Osteoblast (primary cell): Measurements from ENCODE around the gene HMGB3. TPM values are rescaled to one million over a fixed set of nuclear protein-coding genes. Genes with fewer than 3 reads are reported as not detected.
"Not testable (repeated sequence)": the region's sequence is repeated elsewhere in the genome, so short reads cannot be mapped to it uniquely, and the experiment has no call there.

Source experiments
- DNase-seq: peaks from one replicate; pipeline ENCODE4 v3.0.0; 2011; ENCODE audit warnings: low spot score, mixed read lengths; ENCODE audit not compliant: insufficient read length; ENCODE audit errors: missing footprints
- H2AFZ ChIP-seq: 2 replicates; pipeline ENCODE4 v1.6.0; 2011; ENCODE audit warnings: mild to moderate bottlenecking, low read length
- H3K27ac ChIP-seq: 2 replicates; pipeline ENCODE4 v1.5.1; 2011; ENCODE audit warnings: mild to moderate bottlenecking, low read depth, low read length, moderate library complexity
- H3K27me3 ChIP-seq: 2 replicates; pipeline ENCODE4 v1.6.0; 2012; ENCODE audit warnings: mild to moderate bottlenecking, control low read depth, inconsistent platforms, low read length, moderate library complexity; ENCODE audit not compliant: insufficient read depth
- H3K36me3 ChIP-seq: 2 replicates; pipeline ENCODE4 v1.5.1; 2011; ENCODE audit warnings: mild to moderate bottlenecking, low read length, control low read depth, moderate library complexity; ENCODE audit not compliant: insufficient read depth
- H3K4me1 ChIP-seq: 2 replicates; pipeline ENCODE4 v1.5.1; 2011; ENCODE audit warnings: mild to moderate bottlenecking, low read length, control low read depth, moderate library complexity; ENCODE audit not compliant: insufficient read depth
- H3K4me2 ChIP-seq: 2 replicates; pipeline ENCODE4 v1.6.0; 2011; ENCODE audit warnings: mild to moderate bottlenecking, low read length; ENCODE audit not compliant: insufficient read depth
- H3K4me3 ChIP-seq: fragments of 200-600 bp; sonication (generic); 3 replicates; pipeline ENCODE4 v1.5.1; 2012; ENCODE audit warnings: mild to moderate bottlenecking, low read length, inconsistent platforms; ENCODE audit not compliant: insufficient read depth
- H3K79me2 ChIP-seq: 2 replicates; pipeline ENCODE4 v1.6.0; 2012; ENCODE audit warnings: mild to moderate bottlenecking, low read length, control low read depth, inconsistent platforms; ENCODE audit not compliant: insufficient read depth
- H3K9me3 ChIP-seq: 2 replicates; pipeline ENCODE4 v1.5.1; 2011; ENCODE audit warnings: low read depth, low read length, control low read depth
- H4K20me1 ChIP-seq: 2 replicates; pipeline ENCODE4 v1.6.0; 2012; ENCODE audit warnings: mild to moderate bottlenecking, low read length, control low read depth; ENCODE audit not compliant: insufficient read depth
- total RNA-seq: library from RNA; depleted of rRNA; stranded (reverse); fragments of >200 nt; gene quantifications from 2 replicates; pipeline ENCODE4 v1.2.3, GENCODE V29; 2012
- TF ChIP-seq, protein P1 (sequence below): IDR thresholded peaks from 2 replicates; pipeline ENCODE4 v1.5.1; 2011; ENCODE audit warnings: mild to moderate bottlenecking, low read depth, low read length, moderate library complexity; ENCODE audit errors: extremely low read depth

Gene HMGB3
- total RNA-seq, 1 donor = 10.5 TPM

DNA sequence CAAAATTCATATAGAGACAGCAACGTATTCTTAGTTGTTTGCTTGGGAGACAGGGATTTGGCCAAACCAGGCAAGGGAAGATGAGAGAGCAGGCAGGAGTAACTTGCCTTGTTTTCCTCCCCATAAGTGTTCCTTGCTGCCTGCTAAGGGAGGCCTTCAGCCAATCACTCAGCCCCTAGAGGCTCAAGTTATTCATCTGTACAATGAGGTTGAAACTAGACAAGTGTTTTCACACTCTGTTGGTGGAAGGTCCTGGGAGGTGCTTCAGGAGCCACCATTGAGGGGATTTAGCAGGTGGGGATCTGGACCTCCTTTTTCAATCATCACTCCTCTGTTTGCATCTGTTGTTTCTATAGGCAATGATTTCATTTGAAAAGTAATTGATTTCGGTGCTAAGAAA, 23.6 kb upstream of the HMGB3 start:
- no peak overlapping the region for H3K4me3 ChIP-seq
- no peak overlapping the region for H3K4me2 ChIP-seq
- no peaks in the 10 kb centered on the region for H3K27me3 ChIP-seq
- no peak for DNase-seq
- no peaks in the 10 kb centered on the region for H3K4me1 ChIP-seq
- no peaks in the 10 kb centered on the region for H3K79me2 ChIP-seq
- no peaks in the 10 kb centered on the region for H3K36me3 ChIP-seq
- H3K27ac ChIP-seq = no peak overlapping the region
- H2AFZ ChIP-seq = no peak overlapping the region
- H3K9me3 ChIP-seq = no peaks in the 10 kb centered on the region
- TF ChIP-seq, protein P1, sequence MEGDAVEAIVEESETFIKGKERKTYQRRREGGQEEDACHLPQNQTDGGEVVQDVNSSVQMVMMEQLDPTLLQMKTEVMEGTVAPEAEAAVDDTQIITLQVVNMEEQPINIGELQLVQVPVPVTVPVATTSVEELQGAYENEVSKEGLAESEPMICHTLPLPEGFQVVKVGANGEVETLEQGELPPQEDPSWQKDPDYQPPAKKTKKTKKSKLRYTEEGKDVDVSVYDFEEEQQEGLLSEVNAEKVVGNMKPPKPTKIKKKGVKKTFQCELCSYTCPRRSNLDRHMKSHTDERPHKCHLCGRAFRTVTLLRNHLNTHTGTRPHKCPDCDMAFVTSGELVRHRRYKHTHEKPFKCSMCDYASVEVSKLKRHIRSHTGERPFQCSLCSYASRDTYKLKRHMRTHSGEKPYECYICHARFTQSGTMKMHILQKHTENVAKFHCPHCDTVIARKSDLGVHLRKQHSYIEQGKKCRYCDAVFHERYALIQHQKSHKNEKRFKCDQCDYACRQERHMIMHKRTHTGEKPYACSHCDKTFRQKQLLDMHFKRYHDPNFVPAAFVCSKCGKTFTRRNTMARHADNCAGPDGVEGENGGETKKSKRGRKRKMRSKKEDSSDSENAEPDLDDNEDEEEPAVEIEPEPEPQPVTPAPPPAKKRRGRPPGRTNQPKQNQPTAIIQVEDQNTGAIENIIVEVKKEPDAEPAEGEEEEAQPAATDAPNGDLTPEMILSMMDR = no peak
- no peaks in the 10 kb centered on the region for H4K20me1 ChIP-seq

- Histone ChIP-seq H3K27ac (no peak overlapping the region), H3K4me3 (no peak overlapping the region), H3K9me3 (no peaks in the 10 kb centered on the region), H3K36me3 (no peaks in the 10 kb centered on the region), H3K79me2 (no peaks in the 10 kb centered on the region), H4K20me1 (no peaks in the 10 kb centered on the region), H3K27me3 (no peaks in the 10 kb centered on the region), H3K4me2 (no peak overlapping the region), H2AFZ (no peak overlapping the region), H3K4me1 (no peaks in the 10 kb centered on the region)
- TF ChIP-seq, protein P1 = no peak
- no peak for DNase-seq
Measured at GRCh38 chrX:150961631-150962030, 21.5 kb upstream of the HMGB3 start.

DNA sequence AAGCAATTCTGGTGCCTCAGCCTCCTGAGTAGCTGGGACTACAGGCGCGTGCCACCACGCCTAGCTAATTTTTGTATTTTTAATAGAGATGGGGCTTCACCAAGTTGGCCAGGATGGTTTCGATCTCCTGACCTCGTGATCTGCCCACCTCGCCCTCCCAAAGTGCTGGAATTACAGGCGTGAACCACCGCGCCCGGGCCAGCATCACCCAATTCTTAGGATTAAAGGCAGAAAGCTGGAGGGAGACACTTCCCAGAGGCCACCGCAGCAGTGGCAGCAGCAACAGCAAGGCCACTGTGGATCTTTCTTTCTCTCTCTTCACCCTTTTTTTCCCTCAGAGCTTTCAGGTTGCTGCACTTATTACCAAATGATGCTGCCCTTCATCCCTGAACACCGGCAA, 18.7 kb upstream of the HMGB3 start:
- H3K4me1 ChIP-seq, H4K20me1 ChIP-seq, H3K4me2 ChIP-seq, H3K27me3 ChIP-seq, H3K36me3 ChIP-seq, H3K4me3 ChIP-seq, H3K9me3 ChIP-seq, DNase-seq, H3K27ac ChIP-seq, H3K79me2 ChIP-seq, H2AFZ ChIP-seq: not testable (repeated sequence)

- H3K27me3 ChIP-seq = peaks cover 4% of the 10 kb centered on the region
- no peaks in the 10 kb centered on the region for H3K4me1 ChIP-seq
- H3K4me3 ChIP-seq = no peak overlapping the region
- H3K79me2 ChIP-seq = no peaks in the 10 kb centered on the region
- TF ChIP-seq, protein P1 = no peak
- no peak for DNase-seq
- no peaks in the 10 kb centered on the region for H3K9me3 ChIP-seq
- no peaks in the 10 kb centered on the region for H3K36me3 ChIP-seq
- H4K20me1 ChIP-seq = no peaks in the 10 kb centered on the region
- no peak overlapping the region for H2AFZ ChIP-seq
- H3K4me2 ChIP-seq = no peak overlapping the region
- H3K27ac ChIP-seq = no peak overlapping the region
Measured at GRCh38 chrX:150966235-150966634, 16.9 kb upstream of the HMGB3 start.

GRCh38 chrX:150966742-150967141, 16.4 kb upstream of the HMGB3 start:
- Histone ChIP-seq H3K4me1 (no peaks in the 10 kb centered on the region), H2AFZ (no peak overlapping the region), H3K4me3 (no peak overlapping the region), H3K9me3 (no peaks in the 10 kb centered on the region), H3K27ac (no peak overlapping the region), H3K36me3 (no peaks in the 10 kb centered on the region), H3K27me3 (peaks cover 4% of the 10 kb centered on the region), H3K4me2 (no peak overlapping the region), H4K20me1 (no peaks in the 10 kb centered on the region), H3K79me2 (no peaks in the 10 kb centered on the region)
- TF ChIP-seq, protein P1 = no peak
- DNase-seq = no peak
